NCI-H2081 treated with DMSO at 0.1 percent for 48 hours (cell line): Measurements from ENCODE around the gene THUMPD3.

ENCODE experiments used
- DNase-seq: peaks from one replicate; lab custom pipeline; 2025; lab: John Stamatoyannopoulos, UW

The THUMPD3 gene

GRCh38 chr3:9397906-9398699 lies 35.2 kb downstream of the THUMPD3 start:
- no peak for DNase-seq

DNA sequence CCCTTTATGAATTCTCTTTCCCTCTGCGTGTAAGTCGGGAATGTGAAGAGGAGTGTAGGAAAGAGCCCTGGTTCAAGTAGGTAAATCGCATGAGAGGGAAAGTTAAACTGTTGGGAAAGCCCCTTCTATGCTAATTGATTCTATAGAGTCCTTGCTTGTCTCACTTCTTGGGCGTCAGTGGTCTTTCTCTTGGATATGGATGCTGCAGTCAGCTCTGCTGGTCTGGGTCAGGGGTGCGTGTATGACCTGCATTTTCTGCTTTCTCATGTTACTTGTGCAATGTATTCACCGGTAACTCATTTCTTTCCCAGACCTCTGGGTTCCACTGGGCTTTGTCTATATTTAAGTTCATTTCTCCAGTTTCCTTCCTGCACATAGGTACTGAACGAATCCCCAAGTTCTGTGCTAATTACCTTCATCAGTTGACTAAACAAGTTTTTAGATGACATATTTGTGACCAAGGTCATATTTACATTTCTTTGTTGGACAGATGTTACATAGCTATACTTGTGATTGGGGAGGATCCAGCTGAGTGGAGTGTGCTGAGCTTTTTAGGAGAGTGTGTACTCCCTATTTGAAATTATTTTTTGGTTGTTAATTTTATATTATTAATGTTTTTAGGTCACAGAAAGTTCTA lies 36.0 kb downstream of the THUMPD3 start:
- no peak for DNase-seq

DNA sequence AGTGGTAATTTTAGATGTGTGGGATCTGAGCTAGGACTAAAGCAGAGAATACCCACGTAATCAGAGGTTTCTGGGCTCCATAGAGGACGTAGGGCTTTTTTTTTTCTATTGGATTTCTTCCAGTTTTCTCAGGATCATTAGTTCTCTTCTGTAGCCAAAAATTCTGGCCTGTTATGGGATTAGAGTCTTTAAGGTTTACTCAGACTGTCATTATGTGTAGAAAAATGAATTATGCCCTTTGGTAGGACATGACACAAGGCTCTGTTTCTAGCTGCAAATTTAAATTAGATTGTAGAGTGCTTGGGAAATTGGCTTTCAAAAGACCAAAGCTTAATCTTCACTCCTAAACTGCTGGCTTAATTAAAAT lies 36.5 kb downstream of the THUMPD3 start:
- no peak for DNase-seq

DNA sequence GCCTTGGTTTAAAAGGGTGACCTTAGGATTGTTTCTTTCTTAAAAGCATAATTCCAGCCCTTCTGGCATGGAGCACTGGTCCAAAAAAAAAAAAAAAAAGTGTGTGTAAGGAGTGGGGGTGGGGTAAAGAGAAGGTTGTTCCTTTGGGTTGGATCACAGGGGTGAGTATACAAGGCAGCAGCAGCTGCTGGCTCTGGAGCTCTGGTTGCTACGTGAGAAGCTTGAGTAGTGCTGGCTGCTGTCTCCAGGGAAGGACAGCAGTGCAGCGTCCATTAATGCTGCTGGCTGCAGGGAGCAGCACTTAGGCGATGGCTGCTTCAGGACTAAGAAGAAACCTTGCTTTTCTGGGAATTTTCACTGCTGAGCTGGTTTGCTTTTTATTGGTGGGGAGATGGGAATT lies 36.9 kb downstream of the THUMPD3 start:
- no peak for DNase-seq

DNA sequence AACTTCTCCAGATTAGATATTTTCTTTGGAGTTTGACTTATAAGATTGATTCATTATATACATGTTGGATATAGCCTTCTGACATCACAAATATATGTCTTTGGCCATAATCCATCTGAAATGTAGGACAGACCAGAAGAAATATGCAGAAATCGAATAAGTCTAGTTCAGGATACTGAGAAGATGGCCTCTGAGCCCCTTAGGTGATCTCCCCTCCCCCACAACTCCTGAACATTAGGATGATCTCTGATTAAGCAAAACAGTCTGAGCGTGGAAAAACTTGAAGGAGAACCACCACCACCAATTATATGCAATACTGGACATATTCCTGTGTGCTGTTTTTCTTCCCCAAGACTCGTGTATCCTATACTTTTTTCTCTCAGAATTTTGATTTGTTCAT lies 37.8 kb downstream of the THUMPD3 start:
- no peak for DNase-seq

- no peak for DNase-seq
Observed at GRCh38 chr3:9401986-9402385, 39.1 kb downstream of the THUMPD3 start.

DNA sequence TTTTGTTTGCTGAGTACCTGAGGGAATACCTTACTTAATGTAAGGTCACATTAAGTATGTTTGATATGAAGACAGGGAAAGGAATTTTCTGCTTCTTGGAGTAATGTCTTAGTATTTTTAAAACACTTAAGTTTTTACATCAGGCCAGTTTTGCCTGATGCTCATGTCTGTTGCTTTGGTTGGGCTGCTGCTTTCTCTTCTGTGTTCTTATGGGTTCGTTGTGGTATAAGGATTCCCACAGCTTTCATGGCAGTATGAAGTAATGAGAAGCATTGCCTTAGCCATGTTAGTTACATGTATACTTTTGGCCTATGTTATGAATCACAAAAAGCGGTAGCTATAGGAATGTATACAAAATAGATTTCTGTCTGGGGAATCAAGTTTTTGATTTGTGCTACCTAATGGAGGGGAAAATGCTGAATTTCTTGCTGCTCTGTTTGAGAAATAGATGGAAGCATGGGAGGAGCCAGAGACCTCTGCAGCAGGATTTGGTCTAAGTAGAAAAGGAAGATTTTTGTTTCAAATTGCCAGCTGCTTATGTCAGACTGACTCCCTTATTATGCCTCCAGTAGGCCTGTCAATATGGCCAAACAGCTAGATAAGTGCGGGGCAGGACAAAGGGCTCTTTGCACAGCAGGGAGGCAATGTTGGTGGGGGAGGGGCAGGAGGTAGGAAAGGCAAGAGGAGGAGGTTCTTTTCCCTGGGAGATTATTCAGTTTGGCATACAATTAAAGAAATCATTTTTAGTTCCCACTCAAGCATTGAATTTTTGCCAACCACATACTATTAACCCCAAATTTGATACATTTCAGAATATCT lies 39.8 kb downstream of the THUMPD3 start:
- DNase-seq: no peak

GRCh38 chr3:9403463-9403862 lies 40.6 kb downstream of the THUMPD3 start:
- no peak for DNase-seq

GRCh38 chr3:9404680-9405079 lies 41.8 kb downstream of the THUMPD3 start:
- DNase-seq: peak; percentile 22

DNA sequence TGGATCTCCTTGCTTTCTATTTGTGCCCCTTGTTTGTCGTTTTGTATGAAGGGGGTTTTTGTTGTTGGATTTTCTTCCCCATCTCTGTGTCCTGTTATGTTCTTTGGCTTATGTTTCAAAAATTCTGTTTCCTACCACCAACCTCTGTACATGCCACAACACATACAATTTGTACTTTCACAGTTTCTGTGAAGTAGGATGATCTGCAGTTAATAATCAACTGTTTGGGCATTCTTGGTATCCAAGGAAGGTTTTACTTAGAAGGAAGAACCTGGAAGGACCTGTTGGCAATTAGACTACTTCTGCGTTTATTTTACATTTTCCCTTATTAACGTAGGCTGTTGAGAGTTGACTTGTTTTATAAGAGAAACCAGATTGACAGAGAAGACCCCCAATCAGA lies 42.9 kb downstream of the THUMPD3 start:
- DNase-seq: no peak

DNA sequence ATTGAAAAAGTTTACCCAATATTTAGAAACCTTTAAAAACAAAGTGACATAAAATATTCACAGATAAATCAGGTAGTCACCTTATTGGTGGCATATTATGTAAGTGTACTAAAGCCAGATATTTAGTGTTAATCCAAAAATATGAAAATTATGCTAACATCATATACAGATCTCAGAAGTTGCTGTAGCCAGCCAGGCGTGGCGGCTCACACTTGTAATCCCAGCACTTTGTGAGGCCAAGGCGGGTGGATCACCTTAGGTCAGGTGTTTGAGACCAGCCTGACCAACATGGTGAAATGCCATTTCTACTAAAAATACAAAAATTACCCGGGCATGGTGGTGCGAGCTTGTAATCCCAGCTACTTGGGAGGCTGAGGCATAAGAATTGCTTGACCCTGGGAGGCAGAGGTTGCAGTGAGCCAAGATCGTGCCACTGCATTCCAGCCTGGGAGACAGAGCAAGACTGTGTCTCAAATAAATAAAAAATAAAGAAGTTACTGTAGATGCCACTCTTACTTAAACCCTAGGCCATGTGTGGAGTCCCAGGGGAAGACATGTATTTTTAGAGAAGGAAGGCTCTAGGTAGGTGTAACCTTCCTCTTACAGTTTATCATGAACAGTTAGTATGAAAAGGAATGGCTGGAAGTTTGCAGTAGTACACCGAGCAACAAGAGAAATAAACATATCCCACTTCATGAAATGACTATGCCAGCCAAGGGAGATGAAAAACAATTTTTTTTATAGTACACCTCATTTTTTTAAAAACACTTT lies 44.2 kb downstream of the THUMPD3 start:
- DNase-seq: no peak

DNA sequence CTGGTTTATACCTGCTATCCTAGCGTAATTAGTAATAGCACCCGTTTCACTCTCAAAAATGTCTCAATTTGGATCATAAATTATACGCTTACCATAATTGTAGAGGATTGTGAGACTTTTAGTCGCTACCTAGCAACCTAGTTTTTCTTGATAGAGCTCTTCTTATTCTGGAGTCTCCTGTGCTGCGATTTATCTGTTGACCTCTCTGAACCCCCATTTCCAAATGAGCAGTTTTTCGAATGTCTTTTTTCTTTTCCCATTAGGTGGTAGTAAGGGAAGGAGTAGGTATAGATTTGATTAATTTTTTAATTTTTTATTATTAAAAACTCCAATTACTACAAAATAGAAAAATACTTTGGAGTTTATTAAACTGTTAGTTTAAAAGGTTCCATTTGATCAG lies 45.2 kb downstream of the THUMPD3 start:
- DNase-seq: no peak

DNA sequence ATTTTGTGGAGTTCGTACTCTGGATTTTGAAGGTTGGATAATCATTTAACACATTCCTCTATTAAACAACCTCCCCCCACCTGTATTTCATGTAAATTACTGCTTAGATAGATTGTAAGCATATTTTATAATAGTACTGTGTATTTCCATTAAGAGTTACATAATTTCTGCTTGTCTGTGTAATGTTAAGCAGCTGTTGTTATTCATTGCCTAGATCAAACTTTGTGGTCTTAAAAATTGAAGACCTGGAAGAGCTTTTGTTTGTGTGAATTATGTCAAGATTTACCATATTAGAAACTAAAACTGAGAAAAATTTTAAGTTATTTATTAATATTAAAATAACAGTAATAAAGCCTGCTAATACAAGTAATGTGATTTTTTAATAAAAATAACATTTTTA lies 45.7 kb downstream of the THUMPD3 start:
- DNase-seq: no peak

- no peak for DNase-seq
Observed at GRCh38 chr3:9409981-9410854, 47.4 kb downstream of the THUMPD3 start.

DNA sequence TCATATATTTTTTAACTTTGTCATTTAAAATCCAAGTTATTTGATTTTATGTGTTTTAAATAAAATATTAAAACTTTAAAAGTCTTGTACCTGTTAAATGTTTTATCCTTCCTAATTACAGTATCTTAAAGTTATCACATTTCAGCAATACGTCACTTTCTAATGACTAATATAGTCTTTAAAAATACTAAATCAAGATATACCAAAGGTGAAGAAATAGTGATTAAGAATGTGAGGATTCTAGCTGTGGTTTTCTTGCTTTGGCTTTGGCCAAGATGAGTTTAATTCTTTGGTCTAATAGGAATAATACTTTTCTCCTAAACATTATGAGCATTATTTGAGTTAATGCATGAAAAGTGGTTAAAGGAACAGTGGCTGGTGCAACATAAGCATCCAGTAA lies 48.4 kb downstream of the THUMPD3 start:
- no peak for DNase-seq

- no peak for DNase-seq
Observed at GRCh38 chr3:9412293-9412692, 49.4 kb downstream of the THUMPD3 start.

DNA sequence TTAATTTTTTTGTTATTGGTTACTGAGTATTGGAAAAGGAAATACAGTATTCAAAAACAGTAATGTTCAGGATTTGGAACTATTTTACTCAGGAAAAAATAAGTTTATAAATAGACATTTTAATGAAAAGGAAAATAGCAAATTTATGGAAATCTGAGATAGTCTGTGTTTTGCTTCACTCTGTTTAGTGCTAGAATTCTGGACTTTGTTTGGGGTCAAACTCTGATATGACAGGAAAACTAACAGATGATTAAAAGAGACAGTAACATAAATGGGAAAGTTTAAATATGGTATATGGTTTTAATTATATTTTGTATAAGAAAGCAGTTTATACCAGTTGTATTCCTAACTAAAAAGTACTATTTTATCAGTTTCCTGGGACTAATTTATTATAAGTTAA lies 52.0 kb downstream of the THUMPD3 start:
- no peak for DNase-seq

GRCh38 chr3:9415485-9416138 lies 52.8 kb downstream of the THUMPD3 start:
- DNase-seq: no peak

- DNase-seq: no peak
Observed at GRCh38 chr3:9416139-9416780, 53.4 kb downstream of the THUMPD3 start.

GRCh38 chr3:9420850-9421549 lies 58.1 kb downstream of the THUMPD3 start:
- no peak for DNase-seq
